HG03571 (cell line): ENCODE results near the gene ZBTB42.
A peak's percentile ranks its signal among the peaks of the same experiment; 100 is the strongest.
"Not testable (repeated sequence)": the region's sequence is repeated elsewhere in the genome, so short reads cannot be mapped to it uniquely, and the experiment has no call there.

Experiments
- ATAC-seq: cut with Tn5 transposase; IDR thresholded peaks from one replicate; pipeline ENCODE4 v1.9.1; 2021; ENCODE audit not compliant: unreplicated experiment

The ZBTB42 gene

DNA sequence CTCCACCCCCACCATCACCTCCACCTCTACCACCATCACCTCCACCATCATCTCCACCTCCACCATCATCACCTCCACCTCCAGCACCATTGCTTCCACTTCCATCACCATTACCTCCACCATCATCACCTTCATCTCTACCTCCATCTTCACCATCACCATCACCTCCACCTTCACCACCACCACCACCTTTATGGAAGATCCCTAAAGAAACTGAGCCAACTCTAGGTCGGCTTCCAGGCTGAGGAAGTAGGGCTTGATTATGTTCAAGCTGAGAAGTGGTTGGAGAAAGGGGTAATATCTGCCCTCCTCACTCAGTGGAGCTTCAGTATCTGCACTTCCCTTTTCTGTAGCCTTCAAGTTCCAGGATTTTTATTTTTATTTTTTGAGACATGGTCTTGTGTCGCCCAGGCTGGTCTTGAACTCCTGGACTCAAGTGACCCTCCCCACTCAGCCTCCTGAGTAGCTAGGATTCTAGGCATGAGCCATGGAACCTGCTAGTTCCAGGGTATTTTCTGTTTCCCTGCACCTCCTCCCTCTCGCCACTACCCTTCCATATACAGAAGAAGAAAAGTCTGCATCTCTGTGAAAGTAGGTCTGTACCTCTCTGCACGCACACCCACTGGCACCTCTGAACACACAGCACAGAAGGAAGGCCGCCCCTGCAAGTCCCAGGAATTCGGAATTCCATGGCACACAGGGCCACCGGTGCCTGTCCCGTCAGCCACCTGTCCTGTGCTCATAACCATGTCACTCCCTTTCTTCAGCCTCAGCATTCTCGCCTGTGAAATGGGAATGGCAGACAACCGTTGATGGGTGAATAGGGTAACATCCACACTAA, 5.9 kb downstream of the ZBTB42 start:
- ATAC-seq, result no peak

DNA sequence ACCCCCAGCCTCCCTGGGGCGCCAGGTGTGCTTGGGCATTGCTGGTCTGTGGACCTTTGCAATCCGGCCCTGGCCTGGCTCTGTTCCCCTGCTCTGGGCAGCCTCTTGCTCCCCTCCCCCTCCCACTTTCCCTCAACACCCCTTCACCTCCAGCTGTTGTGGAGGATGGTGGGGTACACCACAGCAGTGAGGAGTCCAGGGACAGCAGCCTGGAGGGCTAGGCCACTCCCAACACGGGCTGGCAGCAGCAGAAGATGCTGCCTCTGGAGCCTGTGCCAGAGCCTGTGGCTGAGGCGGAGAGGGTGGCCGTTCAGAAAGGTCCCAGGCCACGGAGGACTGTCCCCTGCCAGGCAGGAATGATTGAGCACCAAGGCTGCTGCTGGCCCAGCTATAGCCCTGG, 7.6 kb downstream of the ZBTB42 start:
- ATAC-seq, result no peak

DNA sequence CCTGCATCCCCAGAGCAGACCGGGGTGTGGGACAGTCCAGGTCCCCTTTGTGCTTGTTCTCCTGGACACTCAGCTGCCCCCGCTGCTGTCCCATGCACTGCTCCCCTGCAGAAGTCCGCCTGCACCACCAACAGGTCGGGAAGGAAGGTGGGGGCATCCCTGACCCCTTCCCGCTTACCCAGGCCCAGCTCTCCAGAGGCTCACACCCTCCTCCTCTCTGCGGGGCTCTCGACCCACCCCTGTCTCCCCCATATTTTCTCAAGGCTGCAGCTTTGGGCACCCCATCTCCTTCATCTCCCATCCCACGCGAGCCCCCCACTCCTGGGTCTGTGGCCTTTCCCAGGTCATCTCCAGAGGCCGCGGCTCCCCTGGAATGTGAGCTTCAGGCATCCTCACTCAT, 9.4 kb downstream of the ZBTB42 start:
- no peak for ATAC-seq

DNA sequence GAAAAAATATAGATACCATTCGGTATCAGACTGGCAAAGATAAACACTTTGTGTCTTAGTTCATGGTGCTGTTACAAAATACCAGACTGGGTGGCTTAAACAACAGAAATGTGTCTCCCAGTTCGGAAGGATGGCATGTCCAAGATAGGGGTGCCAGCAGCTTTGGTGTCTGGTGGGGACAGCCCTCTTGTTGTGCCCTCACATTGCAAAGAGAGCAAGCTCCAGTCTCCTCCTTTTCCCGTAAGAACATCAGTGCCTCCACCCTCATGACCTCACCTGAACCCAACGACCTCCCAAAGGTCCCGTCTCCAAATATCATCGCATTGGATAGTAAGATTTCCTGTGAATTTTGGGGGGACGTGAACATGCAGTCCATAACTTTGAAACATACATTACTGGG, 12.4 kb downstream of the ZBTB42 start:
- no peak for ATAC-seq

DNA sequence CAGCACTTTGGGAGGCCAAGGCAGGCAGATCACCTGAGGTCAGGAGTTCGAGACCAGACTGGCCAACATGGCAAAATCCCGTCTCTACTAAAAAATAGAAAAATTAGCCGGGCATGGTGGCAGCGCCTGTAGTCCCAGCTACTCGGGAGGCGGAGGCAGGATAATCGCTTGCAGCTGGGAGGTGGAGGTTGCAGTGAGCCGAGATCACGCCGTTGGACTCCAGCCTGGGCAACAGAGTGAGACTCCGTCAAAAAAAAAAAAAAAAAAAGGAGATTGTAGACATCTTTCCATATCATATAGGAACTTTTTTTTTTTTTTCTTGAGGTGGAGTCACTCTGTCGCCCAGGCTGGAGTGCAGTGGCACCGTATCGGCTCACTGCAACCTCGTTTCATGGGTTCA, 13.8 kb downstream of the ZBTB42 start:
- ATAC-seq, result not testable (repeated sequence)

DNA sequence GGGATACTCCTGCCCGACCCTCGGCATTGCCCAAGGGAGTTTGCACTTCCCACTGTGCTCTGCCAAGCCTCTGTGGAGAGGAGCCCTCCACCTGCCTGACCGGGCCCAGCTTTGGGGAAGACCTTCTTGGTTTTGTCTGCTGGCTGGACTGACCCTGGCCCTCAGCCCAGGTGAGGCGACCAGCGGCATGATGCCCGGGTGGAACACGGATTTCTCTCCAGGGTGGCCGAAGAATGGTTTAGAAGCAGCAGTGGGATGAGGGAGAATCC, 15.6 kb downstream of the ZBTB42 start:
- ATAC-seq, result no peak

DNA sequence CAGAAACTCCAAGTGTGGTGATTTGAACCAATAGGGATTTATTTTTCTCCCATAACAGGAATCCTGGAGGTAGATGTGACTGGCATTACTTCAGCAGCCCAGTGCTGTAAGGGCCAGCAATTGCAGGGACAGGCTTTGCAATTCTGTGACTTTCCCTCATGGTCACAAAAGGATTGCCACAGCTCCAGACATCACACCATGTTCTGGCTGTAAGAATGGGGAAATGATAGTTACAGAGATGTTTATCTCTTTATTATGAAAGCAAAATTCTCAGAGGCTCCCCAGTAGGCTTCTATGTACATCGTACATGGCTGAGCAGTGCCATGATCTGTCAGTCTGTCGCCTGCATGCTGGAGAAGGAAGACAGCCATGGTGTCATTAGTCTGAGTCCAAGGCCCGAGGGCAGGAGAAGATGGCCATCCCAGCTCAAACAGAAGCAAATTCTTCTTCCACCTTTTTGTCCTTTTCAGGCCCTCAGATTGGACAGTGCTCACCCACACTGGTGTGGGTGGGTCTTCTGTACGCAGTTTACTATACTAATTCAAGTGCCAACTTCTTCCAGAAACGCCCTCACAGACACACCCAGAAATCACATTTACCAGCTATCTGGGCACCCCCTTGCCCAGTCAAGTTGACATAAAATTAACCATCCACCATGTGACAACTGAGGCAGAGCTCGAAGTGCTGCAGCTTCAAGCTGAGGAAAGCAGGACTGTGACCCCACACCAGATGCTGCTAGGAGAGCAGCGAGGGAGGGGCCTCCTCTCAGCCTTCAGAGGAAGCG, 17.2 kb downstream of the ZBTB42 start:
- ATAC-seq, result no peak

DNA sequence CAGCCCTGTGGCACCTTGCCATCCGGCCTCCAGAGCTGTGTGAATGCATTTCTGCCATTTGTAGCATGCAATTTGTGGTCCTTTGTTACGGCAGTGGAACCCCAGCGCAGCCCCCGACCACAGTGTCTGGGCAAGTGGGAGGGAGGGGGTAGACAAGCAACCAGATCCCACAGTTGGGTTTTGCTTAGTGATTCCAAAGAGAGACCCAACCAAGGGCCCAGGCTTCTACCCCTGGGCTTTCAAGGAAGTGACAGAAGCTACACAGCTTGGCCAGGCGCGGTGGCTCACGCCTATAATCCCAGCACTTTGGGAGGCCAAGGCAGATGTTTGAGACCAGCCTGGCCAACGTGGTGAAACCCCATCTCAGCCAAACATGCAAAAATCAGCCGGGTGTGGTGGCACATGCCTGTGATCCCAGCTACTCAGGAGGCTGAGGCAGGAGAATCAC, 17.8 kb downstream of the ZBTB42 start:
- ATAC-seq, result no peak

DNA sequence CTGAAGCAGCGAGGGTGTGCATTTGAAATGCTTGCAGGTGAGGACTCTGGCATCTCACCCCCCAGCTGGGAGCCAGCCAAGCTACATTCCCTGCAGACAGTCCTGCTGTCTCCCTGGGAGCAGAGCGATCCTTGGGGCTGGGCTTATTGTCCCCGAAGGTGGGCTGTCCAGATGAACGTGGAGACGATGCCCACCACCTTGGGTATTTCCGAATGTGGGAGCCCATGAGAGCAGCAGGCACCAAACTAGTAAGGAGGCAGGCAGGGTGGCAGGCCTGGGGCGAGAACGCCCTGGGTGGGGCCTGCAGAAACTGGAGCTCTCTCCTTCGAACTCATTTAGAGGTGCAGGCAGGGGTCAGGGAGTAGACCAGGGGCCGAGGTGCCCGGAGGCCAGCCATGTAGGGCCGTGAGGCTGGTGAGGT, 18.5 kb downstream of the ZBTB42 start:
- ATAC-seq, result no peak

DNA sequence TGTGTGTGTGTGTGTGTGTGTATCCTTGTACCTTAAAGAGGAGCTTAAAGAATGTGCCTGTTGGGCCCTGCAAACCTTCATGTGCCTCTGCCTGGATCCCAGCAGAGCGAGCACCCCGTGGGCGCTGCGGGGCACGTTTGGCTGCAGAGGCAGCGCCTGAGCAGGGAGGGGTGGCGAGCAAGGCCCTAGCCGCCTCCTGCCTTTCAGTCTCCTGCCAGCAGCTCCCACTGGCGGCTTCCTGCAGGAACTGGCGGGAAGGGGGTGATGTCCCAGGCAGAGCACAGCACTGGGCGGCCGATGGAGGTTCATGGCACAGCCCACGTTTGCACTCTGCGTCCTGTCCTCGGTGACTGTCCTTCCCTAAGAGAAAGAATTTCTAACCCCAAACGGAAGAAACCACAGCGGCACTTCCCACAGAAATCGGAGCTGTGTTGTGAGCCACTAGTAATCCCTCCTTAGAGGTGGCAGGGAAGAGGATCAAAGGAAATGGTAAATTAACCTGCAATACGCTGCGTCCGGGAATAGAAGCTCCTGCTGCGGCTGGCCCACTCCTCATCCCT, 19.8 kb downstream of the ZBTB42 start:
- no peak for ATAC-seq

DNA sequence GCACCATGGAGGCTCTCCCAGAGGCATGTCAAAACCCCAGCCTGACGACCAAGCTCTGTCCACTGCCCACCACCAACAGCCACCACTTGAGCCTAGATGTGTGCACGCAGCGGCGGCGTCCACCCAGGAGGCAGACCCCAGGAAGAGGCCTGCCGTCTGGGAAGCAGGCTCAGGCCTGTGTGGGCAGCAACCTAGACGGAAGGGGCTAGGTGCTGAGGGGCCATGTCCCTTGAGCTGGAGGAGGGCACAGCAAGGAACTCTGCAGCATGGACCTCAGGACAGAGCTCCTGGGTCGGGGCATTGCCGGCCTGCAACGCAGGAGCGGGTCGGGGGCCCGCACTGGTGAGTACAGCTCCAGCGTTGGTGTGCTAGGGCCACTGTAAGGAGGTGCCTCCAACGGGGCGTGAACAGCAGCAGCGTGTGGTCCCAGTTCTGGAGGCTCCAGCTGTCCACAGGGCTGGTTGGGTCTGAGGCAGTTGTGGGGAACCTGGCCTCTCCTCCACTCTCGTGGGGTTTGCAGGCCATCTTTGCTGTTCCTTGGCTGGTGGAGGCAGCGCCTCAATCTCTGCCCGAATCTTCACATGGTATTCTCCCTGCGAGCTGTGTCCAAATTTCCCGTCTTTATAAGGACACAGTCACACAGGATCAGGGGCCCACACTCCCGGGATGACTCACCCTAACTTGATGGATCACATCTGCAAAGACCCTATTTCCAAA, 20.5 kb downstream of the ZBTB42 start:
- no peak for ATAC-seq

DNA sequence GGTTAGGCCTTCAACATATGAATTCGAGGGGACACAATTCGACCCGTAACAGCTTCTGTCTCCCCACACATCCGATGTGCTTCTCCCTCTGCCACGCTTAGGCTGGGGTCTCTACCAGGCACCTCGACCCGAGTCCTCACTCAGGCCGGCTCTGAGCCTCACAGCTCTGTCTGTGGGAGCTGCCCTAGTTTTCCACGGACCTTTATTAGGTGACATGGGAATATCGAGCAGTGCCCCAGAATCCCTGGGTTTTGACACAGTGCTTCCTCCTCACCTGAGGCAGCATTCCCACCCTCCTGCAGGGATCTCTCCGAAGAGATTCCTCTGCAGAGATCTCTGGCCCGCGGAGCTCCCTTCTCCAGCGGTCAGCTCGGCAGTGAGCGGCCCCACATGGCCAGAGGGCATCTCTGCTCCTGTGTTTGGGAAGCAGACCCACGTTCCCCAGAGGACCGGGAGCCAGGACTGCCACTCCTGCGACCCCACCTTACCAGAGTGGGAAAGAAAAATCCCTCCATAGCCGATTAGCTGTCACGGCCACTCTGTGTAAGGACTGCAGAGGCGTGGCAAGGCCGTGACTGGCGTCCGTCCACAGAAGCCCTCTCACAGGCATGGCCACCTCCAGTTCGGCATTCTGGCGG, 21.2 kb downstream of the ZBTB42 start:
- ATAC-seq, result no peak

DNA sequence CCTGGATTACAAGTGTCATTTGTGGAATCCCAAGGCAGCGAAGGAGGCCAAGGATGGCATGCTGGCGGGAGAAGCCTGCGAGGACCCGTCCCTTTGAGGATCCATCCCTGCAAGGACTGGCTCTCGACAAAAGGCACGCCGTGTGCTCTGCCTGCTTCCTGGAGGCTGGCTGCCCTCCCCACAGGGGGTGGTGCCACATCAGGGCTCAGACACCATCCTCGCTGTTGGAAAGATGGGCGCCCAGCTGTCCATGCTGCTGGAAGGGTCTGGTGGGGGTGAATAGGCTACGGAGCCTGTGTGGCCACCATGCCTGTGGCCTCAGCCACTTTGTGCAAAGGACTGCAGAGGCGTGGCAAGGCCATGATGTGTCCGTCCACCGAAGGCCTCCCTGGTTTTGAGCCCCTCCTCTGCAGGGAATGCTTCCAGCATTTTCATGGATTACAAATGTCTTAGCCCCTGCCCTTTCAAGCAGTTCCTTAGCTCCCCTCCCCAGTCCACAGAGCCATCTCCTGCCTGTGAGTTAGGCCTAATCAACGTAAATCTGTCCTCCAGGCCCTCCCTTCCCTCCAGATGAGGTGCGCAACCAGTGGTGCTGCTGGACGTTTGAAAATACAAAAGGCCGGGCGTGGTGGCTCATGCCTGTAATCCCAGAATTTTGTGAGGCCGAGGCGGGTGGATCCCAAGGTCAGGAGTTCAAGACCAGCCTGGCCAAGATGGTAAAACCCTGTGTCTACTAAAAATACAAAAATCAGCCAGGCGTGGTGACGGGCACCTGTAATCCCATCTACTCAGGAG, 22.1 kb downstream of the ZBTB42 start:
- no peak for ATAC-seq

DNA sequence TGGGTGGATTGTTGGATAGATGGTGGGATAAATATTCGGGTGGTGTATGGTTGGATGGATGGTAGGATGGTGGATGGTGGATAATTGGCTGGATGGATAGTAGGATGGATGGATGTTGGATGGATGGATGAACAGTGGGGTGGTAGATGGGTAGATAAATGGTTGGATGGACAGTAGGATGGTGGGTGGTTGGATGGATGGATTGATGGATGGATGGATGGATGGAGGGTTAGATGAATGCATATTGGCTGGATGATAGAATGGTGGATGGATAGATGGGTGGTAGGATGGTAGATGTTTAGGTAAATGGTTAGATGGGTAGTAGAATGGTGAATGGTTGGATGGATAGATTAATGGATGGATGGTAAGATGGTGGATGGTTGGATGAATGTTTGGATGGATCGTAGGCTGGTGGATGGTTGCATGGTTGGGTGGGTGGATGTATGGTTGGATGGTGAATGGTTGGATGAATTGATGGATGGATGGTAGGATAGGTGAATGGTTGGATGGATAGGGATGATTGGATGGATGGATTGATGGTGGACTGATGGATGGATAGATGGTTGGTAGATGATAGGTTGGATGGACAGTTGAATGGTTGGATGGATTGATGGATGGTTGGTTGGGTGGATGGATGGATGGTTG, 23.6 kb downstream of the ZBTB42 start:
- ATAC-seq, result no peak

DNA sequence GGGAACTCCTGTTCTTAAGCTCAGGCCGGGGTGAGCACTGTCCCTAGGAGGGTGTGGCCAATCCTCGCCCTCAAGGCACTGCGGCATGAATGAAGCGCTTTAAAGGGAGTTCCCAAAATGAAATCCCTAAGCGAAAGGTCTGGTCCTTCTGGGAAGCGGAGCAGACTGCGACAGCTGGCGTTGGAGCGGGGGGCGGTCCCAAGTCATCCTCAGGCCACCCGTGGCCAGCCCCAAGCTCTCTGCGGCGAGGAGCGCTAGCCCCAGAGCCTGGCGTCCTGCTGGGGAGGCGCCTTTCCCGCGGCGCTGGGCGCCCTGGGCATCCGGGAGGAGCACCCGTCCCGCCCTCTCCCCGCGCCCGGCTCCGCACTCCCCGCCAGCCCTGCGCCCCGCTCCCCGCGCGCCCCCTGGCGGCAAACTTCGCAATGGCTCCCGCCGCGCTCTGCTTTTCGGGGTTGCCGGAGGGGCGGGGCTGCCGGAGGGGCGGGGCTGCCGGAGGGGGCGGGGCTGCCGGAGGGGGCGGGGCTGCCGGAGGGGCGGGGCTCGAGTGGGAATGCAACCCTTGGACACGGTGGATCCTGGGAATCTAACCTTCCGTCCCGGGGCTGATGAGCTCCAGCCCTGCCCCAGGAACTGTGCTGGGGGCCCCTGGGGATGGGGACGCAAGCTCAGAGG, 25.4 kb downstream of the ZBTB42 start:
- peak; percentile 77 for ATAC-seq

DNA sequence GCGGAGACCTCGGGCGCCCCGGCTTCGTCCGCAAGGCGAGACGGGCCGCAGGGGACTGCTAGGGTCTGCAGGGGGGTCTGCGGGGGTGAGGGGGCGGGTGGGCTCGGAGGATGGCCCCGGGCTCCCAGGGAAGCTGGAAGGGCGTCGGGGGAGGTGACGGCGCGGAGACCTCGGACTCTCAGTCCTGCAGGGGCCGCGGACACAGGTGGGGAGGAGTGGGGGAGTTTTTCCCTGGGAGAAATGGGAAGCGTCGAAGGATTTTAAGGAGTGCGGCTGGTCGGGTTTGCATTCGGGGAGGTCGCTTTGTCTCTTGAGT, 25.9 kb downstream of the ZBTB42 start:
- no peak for ATAC-seq

DNA sequence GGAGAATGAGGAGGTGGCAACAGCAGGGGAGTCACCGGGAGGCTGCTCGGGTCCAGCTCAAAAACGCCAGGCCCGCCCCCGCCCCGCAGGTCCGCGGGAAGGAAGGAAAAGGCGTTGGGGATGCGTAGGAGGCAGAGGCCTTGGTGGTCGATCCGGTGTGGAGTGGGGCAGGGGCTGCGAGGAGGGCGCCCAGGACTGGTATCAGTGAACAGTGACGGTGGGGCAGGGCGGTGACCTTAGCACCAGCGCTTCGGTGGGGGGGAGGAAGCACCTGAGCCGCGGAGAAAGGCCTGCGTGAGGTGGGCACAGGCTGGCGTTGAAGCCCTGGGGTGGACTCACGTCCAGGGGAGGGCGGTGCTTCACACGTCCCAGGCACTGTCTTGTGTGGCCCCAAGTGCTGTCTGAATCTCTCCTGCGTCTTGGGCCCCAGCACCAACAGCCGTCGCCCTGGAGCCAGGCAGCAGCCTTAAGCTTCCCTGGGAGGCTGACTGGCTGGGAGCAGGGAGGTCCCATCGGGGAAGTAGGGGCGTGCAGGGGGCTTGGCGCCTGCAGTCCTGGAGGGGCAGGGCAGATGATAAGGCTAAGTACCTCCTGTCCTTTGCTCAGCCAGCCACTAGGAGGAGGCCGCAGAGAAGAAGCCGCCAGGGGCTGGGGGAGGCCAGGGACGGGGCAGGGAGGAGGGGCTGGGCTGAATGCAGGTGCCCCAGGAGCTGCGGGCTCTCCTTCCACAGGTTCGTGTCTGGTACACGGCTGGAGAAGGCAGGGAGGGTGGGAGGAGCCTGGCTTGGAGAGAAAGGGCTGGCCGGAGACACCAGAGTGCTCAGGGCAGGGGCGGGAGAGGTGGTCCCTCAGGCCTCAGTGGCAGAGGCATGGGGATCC, 26.5 kb downstream of the ZBTB42 start:
- ATAC-seq, result no peak

DNA sequence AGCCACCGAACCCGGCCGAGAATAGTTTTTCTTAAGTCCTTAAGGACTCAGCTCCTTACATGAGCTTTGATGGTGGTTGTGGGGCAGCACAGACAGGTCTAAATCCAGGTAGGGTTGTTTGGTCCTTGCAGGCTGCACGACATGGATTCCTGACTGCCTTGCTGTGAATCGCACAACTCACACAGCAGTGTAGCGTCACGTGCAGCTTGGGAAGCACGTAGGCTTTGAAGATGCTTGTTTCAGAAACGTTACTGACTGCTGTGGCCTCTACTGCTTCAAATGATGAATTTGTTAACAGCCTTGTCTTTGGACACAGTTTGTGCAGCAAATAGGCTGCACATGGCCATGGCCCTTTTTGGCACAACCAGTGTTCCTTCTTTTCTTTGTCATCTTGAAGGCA, 29.9 kb downstream of the ZBTB42 start:
- no peak for ATAC-seq
